Measurements from ENCODE around the gene HOXC4. TPM values are rescaled to one million over a fixed set of nuclear protein-coding genes. Genes with fewer than 3 reads are reported as not detected.
A peak's percentile ranks its signal among the peaks of the same experiment; 100 is the strongest.

Gene HOXC4
- total and polyA plus RNA-seq, 10 of the 15 experiments (the other 5 are each of a cell fraction or from before 2014, with no cell fraction given), result 1.0 to 11.4 (median 4.2) TPM

- intact Hi-C loops (cut with micrococcal nuclease; ENCODE audit: unreplicated experiment) (no loop called here), in situ Hi-C loops (cut with MboI) (loop anchor here (10.0 kb wide), 2 partner anchors 167 to 337 kb away; partner anchors contain the start of gene GPR84)
- peak overlapping the region; percentile 31; the same call in 1 of the 2 replicates for H3K9ac ChIP-seq (ENCODE audit: control insufficient read depth, insufficient read depth, low read length)
- no peak for ATAC-seq
- H4K20me1 ChIP-seq (ENCODE audit: control insufficient read depth, insufficient read depth), result no peaks in the 10 kb centered on the region
- H3K4me2 ChIP-seq (ENCODE audit: control insufficient read depth, insufficient read depth), result peak overlapping the region; percentile 66
- RAD21 ChIA-PET (ENCODE audit: unreplicated experiment), result interaction anchor here (0.5 to 12.6 kb wide), 6 partner anchors 10 to 321 kb away, joined by 3 to 222 read pairs (median 4); partner anchors contain the start of genes HOXC8 and SMUG1
- DNase-seq (ENCODE audit: low read depth, low spot score), result no peak
- H3K4me3 ChIP-seq, result no peak overlapping the region
- H3K79me2 ChIP-seq (ENCODE audit: control insufficient read depth, insufficient read depth, low read length), result no peaks in the 10 kb centered on the region
- H3K27me3 ChIP-seq (replicated peaks in 1 of 2; ENCODE audit: control insufficient read depth in 2 of 2, insufficient read depth in 2 of 2, low read length in 1 of 2), result peaks cover 8 to 22% of the 10 kb centered on the region in 2 experiments
- POLR2A ChIA-PET, result interaction anchor here (0.6 to 0.7 kb wide), 2 partner anchors 10 kb away, joined by 3 read pairs; no protein-coding TSS in a partner anchor
- BruUV-seq (replicated peaks), result no TSS peak
- H3K36me3 ChIP-seq (ENCODE audit: control insufficient read depth in 2 of 2, insufficient read depth in 2 of 2, low read length in 1 of 2), result no peaks in the 10 kb centered on the region
- no peak for FAIRE-seq
- no peaks in the 10 kb centered on the region for H3K9me3 ChIP-seq (replicated peaks; ENCODE audit: control insufficient read depth, insufficient read depth, low read length)
- TF ChIP-seq BHLHE40 (IDR thresholded peaks at IDR 0.05; ENCODE audit: borderline replicate concordance in 1 of 2, low read depth in 2 of 2, low read length in 1 of 2) (no peak), CREB1 (IDR thresholded peaks at IDR 0.05; ENCODE audit: low read depth) (no peak), BCL11A (IDR thresholded peaks at IDR 0.05; ENCODE audit: low read depth, low read length) (no peak), SRF (IDR thresholded peaks at IDR 0.05; ENCODE audit: low read depth in 2 of 2, low read length in 2 of 2) (no peak), SREBF2 (IDR thresholded peaks at IDR 0.05; ENCODE audit: low read length) (no peak), ZBTB40 (IDR thresholded peaks at IDR 0.05; ENCODE audit: borderline replicate concordance) (no peak), MAX (IDR thresholded peaks at IDR 0.05; ENCODE audit: low read depth, low read length) (no peak), ZNF274 (IDR thresholded peaks at IDR 0.05; ENCODE audit: insufficient read depth, insufficient read length) (no peak), NR2C2 (IDR thresholded peaks at IDR 0.05; ENCODE audit: borderline replicate concordance, control insufficient read depth, insufficient read length, low read depth) (no peak), JUND (IDR thresholded peaks at IDR 0.05; ENCODE audit: low read depth, low read length) (no peak), IKZF1 (conservative IDR thresholded peaks at IDR 0.05) (no peak), IRF5 (IDR thresholded peaks at IDR 0.05; ENCODE audit: borderline replicate concordance) (no peak)
- CTCF ChIA-PET, result interaction anchor here (0.9 to 13.4 kb wide), 11 partner anchors 11 to 192 kb away, joined by 3 to 343 read pairs (median 13); partner anchors contain the start of genes HOXC10, HOXC4 and SMUG1
- peak overlapping the region; percentile 77 for H2AFZ ChIP-seq (ENCODE audit: control insufficient read depth, low read depth, low read length)
- SMC1A ChIA-PET (ENCODE audit: uncharacterized antibody, unreplicated experiment), result interaction anchor here (1.0 to 1.4 kb wide), 8 partner anchors 13 to 181 kb away, joined by 3 to 9 read pairs (median 3); partner anchors contain the start of gene SMUG1
- no peak overlapping the region for H3K27ac ChIP-seq (ENCODE audit: control insufficient read depth, insufficient read depth)
- H3K4me1 ChIP-seq (ENCODE audit: control insufficient read depth, insufficient read depth, low read length), result peaks cover 5% of the 10 kb centered on the region
- 50% methylated on average over 3 of the region's 3 CpGs for WGBS (ENCODE audit: insufficient coverage, insufficient replicate concordance, low lambda C conversion rate, missing lambda C conversion rate)
These were observed 26.2 kb upstream of the HOXC4 start for GRCh38 chr12:54027442-54027786.

Data from GM12878 (cell line).